RWPE2 (cell line): ENCODE results near the gene KIFC1.
A peak's percentile ranks its signal among the peaks of the same experiment; 100 is the strongest.
"Not testable (repeated sequence)": the region's sequence is repeated elsewhere in the genome, so short reads cannot be mapped to it uniquely, and the experiment has no call there.

Source experiments
- ATAC-seq: fragments of 200-7000 bp; cut with Tn5 transposase; 3 replicates; pipeline ENCODE4 v1.9.1; 2021; ENCODE audit warnings: low read depth
- DNase-seq: peaks from one replicate; pipeline ENCODE4 v3.0.0-alpha.2; 2020; ENCODE audit warnings: low spot score
- H3K27ac ChIP-seq: fragments of 450-650 bp; 2 replicates; pipeline ENCODE4 v1.5.1; 2017; ENCODE audit warnings: mild to moderate bottlenecking; ENCODE audit not compliant: poor library complexity, severe bottlenecking
- H3K27me3 ChIP-seq: fragments of 250-450 bp; sonication (Bioruptor Pico); 2 replicates; pipeline ENCODE4 v1.5.1; 2021; ENCODE audit warnings: mild to moderate bottlenecking, moderate library complexity; ENCODE audit not compliant: insufficient read depth, poor library complexity, severe bottlenecking
- H3K36me3 ChIP-seq: fragments of 250-450 bp; sonication (Bioruptor Pico); 2 replicates; pipeline ENCODE4 v1.5.1; 2020; ENCODE audit warnings: low read depth, mild to moderate bottlenecking, moderate library complexity
- H3K4me1 ChIP-seq: fragments of 250-450 bp; sonication (Bioruptor Pico); 2 replicates; pipeline ENCODE4 v1.5.1; 2021; ENCODE audit warnings: mild to moderate bottlenecking, moderate library complexity; ENCODE audit not compliant: insufficient read depth, poor library complexity, severe bottlenecking
- H3K4me3 ChIP-seq: fragments of 250-450 bp; sonication (Bioruptor Pico); 2 replicates; pipeline ENCODE4 v1.5.1; 2021; ENCODE audit warnings: mild to moderate bottlenecking, moderate library complexity; ENCODE audit not compliant: severe bottlenecking
- H3K9me3 ChIP-seq: fragments of 250-450 bp; sonication (Bioruptor Pico); 2 replicates; pipeline ENCODE4 v1.5.1; 2021; ENCODE audit warnings: mild to moderate bottlenecking, moderate library complexity; ENCODE audit not compliant: severe bottlenecking
- TF ChIP-seq, protein P1 (sequence below): fragments of 450-650 bp; IDR thresholded peaks from one replicate; pipeline ENCODE4 v1.5.1; 2017; ENCODE audit warnings: mild to moderate bottlenecking, moderate library complexity; ENCODE audit not compliant: poor library complexity, severe bottlenecking

KIFC1 gene

GRCh38 chr6:33392979-33393378 is 1.4 kb downstream of the KIFC1 start:
- no peaks in the 10 kb centered on the region for H3K9me3 ChIP-seq
- peak overlapping the region; percentile 67 for H3K27ac ChIP-seq
- peaks cover 27% of the 10 kb centered on the region for H3K36me3 ChIP-seq
- no peak for ATAC-seq
- H3K4me3 ChIP-seq, result peak overlapping the region; percentile 64
- TF ChIP-seq, protein P1, sequence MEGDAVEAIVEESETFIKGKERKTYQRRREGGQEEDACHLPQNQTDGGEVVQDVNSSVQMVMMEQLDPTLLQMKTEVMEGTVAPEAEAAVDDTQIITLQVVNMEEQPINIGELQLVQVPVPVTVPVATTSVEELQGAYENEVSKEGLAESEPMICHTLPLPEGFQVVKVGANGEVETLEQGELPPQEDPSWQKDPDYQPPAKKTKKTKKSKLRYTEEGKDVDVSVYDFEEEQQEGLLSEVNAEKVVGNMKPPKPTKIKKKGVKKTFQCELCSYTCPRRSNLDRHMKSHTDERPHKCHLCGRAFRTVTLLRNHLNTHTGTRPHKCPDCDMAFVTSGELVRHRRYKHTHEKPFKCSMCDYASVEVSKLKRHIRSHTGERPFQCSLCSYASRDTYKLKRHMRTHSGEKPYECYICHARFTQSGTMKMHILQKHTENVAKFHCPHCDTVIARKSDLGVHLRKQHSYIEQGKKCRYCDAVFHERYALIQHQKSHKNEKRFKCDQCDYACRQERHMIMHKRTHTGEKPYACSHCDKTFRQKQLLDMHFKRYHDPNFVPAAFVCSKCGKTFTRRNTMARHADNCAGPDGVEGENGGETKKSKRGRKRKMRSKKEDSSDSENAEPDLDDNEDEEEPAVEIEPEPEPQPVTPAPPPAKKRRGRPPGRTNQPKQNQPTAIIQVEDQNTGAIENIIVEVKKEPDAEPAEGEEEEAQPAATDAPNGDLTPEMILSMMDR, result no peak
- H3K27me3 ChIP-seq, result no peaks in the 10 kb centered on the region
- H3K4me1 ChIP-seq, result peaks cover 13% of the 10 kb centered on the region
- no peak for DNase-seq

DNA sequence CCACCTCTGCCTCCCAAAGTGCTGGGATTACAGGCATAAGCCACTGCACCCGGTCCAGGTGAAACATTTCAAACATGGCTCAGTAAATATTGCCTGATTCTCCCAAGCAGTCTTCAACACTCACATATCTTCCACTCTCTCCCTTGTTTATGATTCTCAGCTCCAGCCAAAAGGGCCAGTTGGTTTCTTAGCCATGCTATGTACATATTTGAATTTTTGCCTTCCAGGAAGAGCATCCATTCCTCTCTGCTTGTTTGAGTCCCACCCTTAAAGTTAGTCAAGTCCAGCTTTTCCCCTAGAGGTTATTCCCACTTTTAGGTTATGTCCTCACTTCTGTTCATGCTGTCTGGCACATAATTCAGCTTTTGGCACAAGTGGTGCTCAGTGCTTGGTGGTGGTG is 5.9 kb downstream of the KIFC1 start:
- Histone ChIP-seq H3K36me3 (peaks cover 70% of the 10 kb centered on the region), H3K27ac (no peak overlapping the region), H3K4me1 (peaks cover 9% of the 10 kb centered on the region), H3K27me3 (no peaks in the 10 kb centered on the region), H3K4me3 (no peak overlapping the region), H3K9me3 (no peaks in the 10 kb centered on the region)
- ATAC-seq (no peak), DNase-seq (no peak)
- TF ChIP-seq, protein P1, result no peak

DNA sequence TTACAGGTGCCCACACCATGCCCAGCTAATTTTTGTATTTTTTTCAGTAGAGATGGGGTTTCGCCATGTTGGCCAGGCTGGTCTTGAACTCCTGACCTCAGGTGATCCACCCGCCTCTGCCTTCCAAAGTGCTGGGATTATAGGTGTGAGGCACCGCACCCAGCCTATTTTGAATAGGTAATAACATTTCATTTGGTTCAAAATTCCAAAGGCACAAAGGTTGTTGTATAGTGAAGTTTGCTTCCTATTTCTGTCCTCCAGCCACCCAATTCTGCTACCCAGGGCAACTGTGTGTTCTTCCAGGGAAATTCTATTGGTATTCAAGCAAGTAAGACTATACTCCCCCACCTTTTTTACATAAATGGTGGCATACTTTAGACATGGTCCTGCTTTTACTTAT is 7.0 kb downstream of the KIFC1 start:
- H3K9me3 ChIP-seq, H3K27ac ChIP-seq, ATAC-seq, DNase-seq, H3K4me3 ChIP-seq, H3K27me3 ChIP-seq, H3K4me1 ChIP-seq: not testable (repeated sequence)
- H3K36me3 ChIP-seq, result peaks cover 81% of the 10 kb centered on the region

- H3K27ac ChIP-seq, H3K4me1 ChIP-seq, DNase-seq, H3K9me3 ChIP-seq, H3K4me3 ChIP-seq, H3K27me3 ChIP-seq, ATAC-seq: not testable (repeated sequence)
- H3K36me3 ChIP-seq, result peaks cover 86% of the 10 kb centered on the region
These were observed 8.3 kb downstream of the KIFC1 start for GRCh38 chr6:33399881-33400280.

GRCh38 chr6:33404884-33405283 is 13.3 kb downstream of the KIFC1 start:
- no peak for ATAC-seq
- TF ChIP-seq, protein P1, result no peak
- no peak for DNase-seq
- H3K4me1 ChIP-seq, result no peaks in the 10 kb centered on the region
- H3K27me3 ChIP-seq, result no peaks in the 10 kb centered on the region
- no peak overlapping the region for H3K4me3 ChIP-seq
- no peaks in the 10 kb centered on the region for H3K9me3 ChIP-seq
- peaks cover 92% of the 10 kb centered on the region for H3K36me3 ChIP-seq
- H3K27ac ChIP-seq, result no peak overlapping the region

DNA sequence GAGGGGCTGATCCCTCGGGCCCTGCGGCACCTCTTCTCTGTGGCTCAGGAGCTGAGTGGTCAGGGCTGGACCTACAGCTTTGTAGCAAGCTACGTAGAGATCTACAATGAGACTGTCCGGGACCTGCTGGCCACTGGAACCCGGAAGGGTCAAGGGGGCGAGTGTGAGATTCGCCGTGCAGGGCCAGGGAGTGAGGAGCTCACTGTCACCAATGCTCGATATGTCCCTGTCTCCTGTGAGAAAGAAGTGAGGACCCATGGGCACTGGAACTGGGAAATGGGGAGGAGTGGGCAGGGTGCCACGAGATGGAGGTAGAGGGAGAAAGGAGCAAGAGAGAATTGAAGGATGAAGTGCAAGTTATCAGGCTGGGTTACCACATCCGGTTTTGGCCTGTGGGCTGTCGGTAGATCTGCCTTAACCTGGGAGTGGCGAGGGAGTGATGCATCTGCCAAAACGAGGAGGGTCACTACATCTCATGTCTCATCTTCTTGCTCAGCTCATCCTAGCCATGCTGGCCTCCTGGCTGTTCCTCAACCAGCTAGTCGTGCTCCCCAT is 13.8 kb downstream of the KIFC1 start:
- no peak for DNase-seq
- H3K4me1 ChIP-seq, result no peaks in the 10 kb centered on the region
- peaks cover 87% of the 10 kb centered on the region for H3K36me3 ChIP-seq

More for the DNA sequence above, 13.8 kb downstream of the KIFC1 start:
- Histone ChIP-seq H3K27ac (no peak overlapping the region), H3K27me3 (no peaks in the 10 kb centered on the region), H3K9me3 (no peaks in the 10 kb centered on the region), H3K4me3 (no peak overlapping the region)
- TF ChIP-seq, protein P1, result no peak
- ATAC-seq, result no peak
